Aortic smooth muscle cell (primary cell): ENCODE data around the gene GGT6. TPM values are rescaled to one million over a fixed set of nuclear protein-coding genes. Genes with fewer than 3 reads are reported as not detected.

ENCODE experiments used
- total RNA-seq: library from RNA; depleted of rRNA; stranded (reverse); fragments of >200 nt; gene quantifications from 2 replicates; pipeline ENCODE4 v1.2.3, GENCODE V29; 2014

The GGT6 gene
- not detected in 2 replicates for total RNA-seq

GRCh38 chr17:4560421-4560820, at the start of gene GGT6:
GGT6 (minus strand) TSS chr17:4560577; CDS start chr17:4560521, 56 bp downstream.

GRCh38 chr17:4584101-4584916, 23.9 kb upstream of the GGT6 start, which contains the start of gene SMTNL2:
SMTNL2 (plus strand) TSS chr17:4584529; CDS start chr17:4584606, 77 bp downstream.

GRCh38 chr17:4554997-4555799, 5.2 kb downstream of the GGT6 start, which contains the start of gene MYBBP1A:
MYBBP1A (minus strand) TSS chr17:4555384; CDS start chr17:4555324, 60 bp downstream.

Other genes with a start within 250 kb of the GGT6 start
- gene UBE2G1, start 193.9 kb downstream of the GGT6 start, total RNA-seq, result 19.4 and 21.7 TPM in 2 replicates
- gene SPNS3, start 126.6 kb downstream of the GGT6 start, total RNA-seq, result 0.06 TPM in 1 of 2 replicates, not detected in the other
- 0.19 and 0.66 TPM in 2 replicates for gene SPNS2, start 61.7 kb downstream of the GGT6 start, total RNA-seq
- 26.5 and 59.3 TPM in 2 replicates for gene MYBBP1A, start 5.2 kb downstream of the GGT6 start, total RNA-seq
- gene SMTNL2, start 24.0 kb upstream of the GGT6 start, total RNA-seq, result not detected in 2 replicates
- gene ALOX15, start 81.1 kb upstream of the GGT6 start, total RNA-seq, result not detected in 2 replicates
- gene PELP1, start 143.6 kb upstream of the GGT6 start, total RNA-seq, result 13.9 TPM in 2 replicates
- gene ARRB2, start 150.1 kb upstream of the GGT6 start, total RNA-seq, result 3.0 and 3.6 TPM in 2 replicates
- gene MED11, start 170.9 kb upstream of the GGT6 start, total RNA-seq, result 12.4 and 14.5 TPM in 2 replicates
- 0.06 and 0.13 TPM in 2 replicates for gene ZMYND15, start 179.3 kb upstream of the GGT6 start, total RNA-seq
- gene CXCL16, start 179.4 kb upstream of the GGT6 start, total RNA-seq, result 1.5 and 2.1 TPM in 2 replicates
- not detected in 2 replicates for gene TM4SF5, start 211.3 kb upstream of the GGT6 start, total RNA-seq
- gene VMO1, start 225.8 kb upstream of the GGT6 start, total RNA-seq, result 0.62 and 0.92 TPM in 2 replicates
- gene GLTPD2, start 228.4 kb upstream of the GGT6 start, total RNA-seq, result not detected in 2 replicates
- 163 and 169 TPM in 2 replicates for gene PSMB6, start 235.6 kb upstream of the GGT6 start, total RNA-seq
- gene PLD2, start 246.6 kb upstream of the GGT6 start, total RNA-seq, result 13.1 and 16.2 TPM in 2 replicates